Measurements from ENCODE around the gene CHMP3. TPM values are rescaled to one million over a fixed set of nuclear protein-coding genes. Genes with fewer than 3 reads are reported as not detected.
"Not testable (repeated sequence)": the region's sequence is repeated elsewhere in the genome, so short reads cannot be mapped to it uniquely, and the experiment has no call there.

The CHMP3 gene
- total and polyA plus RNA-seq, 5 donors, result 89.7 to 164 (median 148) TPM

- H3K9me3 ChIP-seq (ENCODE audit: control insufficient read depth, low read length); intact Hi-C loops (cut with DNase I); H3K27ac ChIP-seq (ENCODE audit: low read length); H3K4me1 ChIP-seq (ENCODE audit: control insufficient read depth, insufficient read depth, low read length); ATAC-seq; H3K27me3 ChIP-seq (ENCODE audit: control insufficient read depth, insufficient read depth); H3K4me3 ChIP-seq (ENCODE audit: low read length): not testable (repeated sequence)
- DNase-seq, result peak; percentile 10 to 51 (median 32)
- 98% methylated on average over 31 of the region's 31 CpGs for WGBS
These were observed 13.8 kb downstream of the CHMP3 start for GRCh38 chr2:86549440-86549839.

DNA sequence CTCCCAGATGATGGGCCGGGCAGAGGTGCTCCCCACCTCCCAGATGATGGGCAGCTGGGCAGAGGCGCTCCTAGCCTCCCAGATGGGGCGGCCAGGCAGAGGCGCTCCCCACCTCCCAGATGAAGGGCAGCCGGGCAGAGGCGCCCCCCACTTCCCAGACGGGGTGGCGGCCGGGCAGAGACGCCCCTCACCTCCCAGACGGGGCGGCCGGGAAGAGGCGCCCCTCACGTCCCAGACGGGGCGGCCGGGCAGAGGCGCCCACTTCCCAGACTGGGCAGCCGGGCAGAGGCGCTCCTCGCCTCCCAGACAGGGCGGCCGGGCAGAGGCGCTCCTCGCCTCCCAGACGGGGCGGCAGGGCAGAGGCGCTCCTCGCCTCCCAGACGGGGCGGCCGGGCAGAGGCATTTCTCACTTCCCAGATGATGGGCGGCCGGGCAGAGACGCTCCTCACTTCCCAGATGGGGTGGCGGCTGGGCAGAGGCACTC lies 14.3 kb downstream of the CHMP3 start:
- H3K9me3 ChIP-seq (ENCODE audit: control insufficient read depth, low read length); H3K27ac ChIP-seq (ENCODE audit: low read length); H3K4me3 ChIP-seq (ENCODE audit: low read length); intact Hi-C loops (cut with DNase I); ATAC-seq; H3K27me3 ChIP-seq (ENCODE audit: control insufficient read depth, insufficient read depth); H3K4me1 ChIP-seq (ENCODE audit: control insufficient read depth, insufficient read depth, low read length): not testable (repeated sequence)
- 93% methylated on average over 37 of the region's 37 CpGs for WGBS
- peak in 2 of 3 donors; percentile 29 to 55 for DNase-seq

DNA sequence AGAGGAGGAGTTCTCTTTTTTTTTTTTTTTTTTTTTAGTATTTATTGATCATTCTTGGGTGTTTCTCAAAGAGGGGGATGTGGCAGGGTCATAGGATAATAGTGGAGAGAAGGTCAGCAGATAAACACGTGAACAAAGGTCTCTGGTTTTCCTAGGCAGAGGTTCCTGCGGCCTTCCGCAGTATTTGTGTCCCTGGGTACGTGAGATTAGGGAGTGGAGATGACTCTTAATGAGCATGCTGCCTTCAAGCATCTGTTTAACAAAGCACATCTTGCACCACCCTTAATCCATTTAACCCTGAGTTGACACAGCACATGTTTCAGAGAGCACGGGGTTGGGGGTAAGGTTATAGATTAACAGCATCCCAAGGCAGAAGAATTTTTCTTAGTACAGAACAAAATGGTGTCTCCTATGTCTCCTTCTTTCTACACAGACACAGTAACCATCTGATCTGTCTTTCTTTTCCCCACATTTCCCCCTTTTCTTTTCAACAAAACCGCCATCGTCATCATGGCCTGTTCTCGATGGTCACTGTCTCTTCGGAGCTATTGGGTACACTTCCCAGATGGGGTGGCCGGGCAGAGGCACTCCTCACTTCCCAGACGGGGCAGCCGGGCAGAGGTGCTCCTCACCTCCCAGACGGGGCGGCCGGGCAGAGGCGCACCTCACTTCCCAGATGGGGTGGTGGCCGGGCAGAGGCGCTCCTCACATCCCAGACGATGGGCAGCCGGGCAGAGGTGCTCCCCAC lies 14.9 kb downstream of the CHMP3 start:
- 98% methylated on average over 19 of the region's 20 CpGs for WGBS

DNA sequence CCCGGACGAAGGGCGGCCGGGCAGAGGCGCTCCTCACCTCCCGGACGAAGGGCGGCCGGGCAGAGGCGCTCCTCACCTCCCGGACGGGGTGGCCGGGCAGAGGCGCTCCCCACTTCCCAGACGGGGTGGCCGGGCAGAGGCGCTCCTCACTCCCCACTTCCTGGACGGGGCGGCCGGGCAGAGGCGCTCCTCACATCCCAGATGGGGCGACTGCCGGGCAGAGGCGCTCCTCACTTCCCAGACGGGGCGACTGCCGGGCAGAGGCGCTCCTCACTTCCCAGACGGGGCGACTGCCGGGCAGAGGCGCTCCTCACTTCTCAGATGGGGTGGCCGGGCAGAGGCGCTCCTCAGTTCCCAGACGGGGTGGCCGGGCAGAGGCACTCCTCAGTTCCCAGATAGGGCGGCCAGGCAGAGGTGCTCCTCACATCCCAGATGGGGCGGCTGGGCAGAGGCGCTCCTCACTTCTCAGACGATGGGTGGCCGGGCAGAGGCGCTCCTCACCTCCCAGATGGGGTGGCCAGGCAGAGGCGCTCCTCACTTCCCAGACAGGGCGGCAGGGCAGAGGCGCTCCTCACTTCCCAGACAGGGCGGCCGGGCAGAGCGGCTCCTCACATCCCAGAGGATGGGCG lies 17.8 kb downstream of the CHMP3 start:
- intact Hi-C loops (cut with DNase I); H3K9me3 ChIP-seq (ENCODE audit: control insufficient read depth, low read length); H3K4me3 ChIP-seq (ENCODE audit: low read length); H3K27me3 ChIP-seq (ENCODE audit: control insufficient read depth, insufficient read depth); H3K4me1 ChIP-seq (ENCODE audit: control insufficient read depth, insufficient read depth, low read length); H3K27ac ChIP-seq (ENCODE audit: low read length); ATAC-seq: not testable (repeated sequence)
- 96% methylated on average over 45 of the region's 49 CpGs for WGBS
- DNase-seq, result peak in 2 of 3 donors; percentile 41 to 56

More for the DNA sequence above, 14.9 kb downstream of the CHMP3 start:
- H3K27ac ChIP-seq (ENCODE audit: low read length); H3K27me3 ChIP-seq (ENCODE audit: control insufficient read depth, insufficient read depth); H3K4me1 ChIP-seq (ENCODE audit: control insufficient read depth, insufficient read depth, low read length); H3K4me3 ChIP-seq (ENCODE audit: low read length); intact Hi-C loops (cut with DNase I); ATAC-seq; H3K9me3 ChIP-seq (ENCODE audit: control insufficient read depth, low read length): not testable (repeated sequence)
- DNase-seq, result peak in 2 of 3 donors; percentile 9 to 41

GRCh38 chr2:86544278-86545099 lies 18.8 kb downstream of the CHMP3 start:
- H3K27me3 ChIP-seq (ENCODE audit: control insufficient read depth, insufficient read depth); H3K4me1 ChIP-seq (ENCODE audit: control insufficient read depth, insufficient read depth, low read length); H3K9me3 ChIP-seq (ENCODE audit: control insufficient read depth, low read length); ATAC-seq; H3K27ac ChIP-seq (ENCODE audit: low read length); H3K4me3 ChIP-seq (ENCODE audit: low read length); intact Hi-C loops (cut with DNase I): not testable (repeated sequence)
- peak in 1 of 3 donors; percentile 39 for DNase-seq
- 94% methylated on average over 21 of the region's 32 CpGs for WGBS

DNA sequence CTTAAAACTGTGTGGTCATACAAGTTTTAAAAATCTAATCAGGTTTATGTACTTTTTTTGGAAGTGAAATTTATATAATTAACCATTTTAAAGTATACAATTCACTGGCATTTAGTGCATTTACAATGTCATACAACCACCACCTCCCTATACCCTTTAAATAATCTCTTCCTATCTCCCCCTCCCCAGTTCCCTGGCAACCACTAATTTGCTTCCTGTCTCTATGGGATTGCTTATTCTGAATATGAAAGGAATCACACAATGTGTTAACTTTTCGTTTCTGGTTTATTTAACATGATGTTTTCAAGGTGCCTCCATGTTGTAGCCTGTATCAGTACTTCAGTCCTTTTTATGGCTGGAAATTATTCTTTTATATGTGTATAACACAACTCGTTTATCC lies 19.4 kb downstream of the CHMP3 start:
- intact Hi-C loops (cut with DNase I), result no loop called here
- H3K4me1 ChIP-seq (ENCODE audit: control insufficient read depth, insufficient read depth, low read length), result peaks cover 2% of the 10 kb centered on the region
- H3K27ac ChIP-seq (ENCODE audit: low read length), result no peak overlapping the region
- WGBS, result 75% methylated on average over 2 of the region's 2 CpGs
- H3K27me3 ChIP-seq (ENCODE audit: control insufficient read depth, insufficient read depth), result no peaks in the 10 kb centered on the region
- no peaks in the 10 kb centered on the region for H3K9me3 ChIP-seq (ENCODE audit: control insufficient read depth, low read length)
- H3K4me3 ChIP-seq (ENCODE audit: low read length), result no peak overlapping the region
- no peak for ATAC-seq
- DNase-seq, result no peak

- ATAC-seq (no peak), DNase-seq (no peak)
- Histone ChIP-seq H3K9me3 (ENCODE audit: control insufficient read depth, low read length) (no peaks in the 10 kb centered on the region), H3K4me1 (ENCODE audit: control insufficient read depth, insufficient read depth, low read length) (peaks cover 2% of the 10 kb centered on the region), H3K27me3 (ENCODE audit: control insufficient read depth, insufficient read depth) (no peaks in the 10 kb centered on the region), H3K4me3 (ENCODE audit: low read length) (no peak overlapping the region), H3K27ac (ENCODE audit: low read length) (no peak overlapping the region)
- 55% methylated on average over 2 of the region's 2 CpGs for WGBS
- intact Hi-C loops (cut with DNase I), result no loop called here
These were observed 19.9 kb downstream of the CHMP3 start for GRCh38 chr2:86543335-86543734.

- no peaks in the 10 kb centered on the region for H3K9me3 ChIP-seq (ENCODE audit: control insufficient read depth, low read length)
- DNase-seq (no peak), ATAC-seq (no peak)
- no peaks in the 10 kb centered on the region for H3K27me3 ChIP-seq (ENCODE audit: control insufficient read depth, insufficient read depth)
- no peak overlapping the region for H3K27ac ChIP-seq (ENCODE audit: low read length)
- intact Hi-C loops (cut with DNase I), result no loop called here
- 53% methylated on average over 1 of the region's 1 CpG for WGBS
- H3K4me1 ChIP-seq (ENCODE audit: control insufficient read depth, insufficient read depth, low read length), result peaks cover 2% of the 10 kb centered on the region
- no peak overlapping the region for H3K4me3 ChIP-seq (ENCODE audit: low read length)
These were observed 20.4 kb downstream of the CHMP3 start for GRCh38 chr2:86542814-86543213.

DNA sequence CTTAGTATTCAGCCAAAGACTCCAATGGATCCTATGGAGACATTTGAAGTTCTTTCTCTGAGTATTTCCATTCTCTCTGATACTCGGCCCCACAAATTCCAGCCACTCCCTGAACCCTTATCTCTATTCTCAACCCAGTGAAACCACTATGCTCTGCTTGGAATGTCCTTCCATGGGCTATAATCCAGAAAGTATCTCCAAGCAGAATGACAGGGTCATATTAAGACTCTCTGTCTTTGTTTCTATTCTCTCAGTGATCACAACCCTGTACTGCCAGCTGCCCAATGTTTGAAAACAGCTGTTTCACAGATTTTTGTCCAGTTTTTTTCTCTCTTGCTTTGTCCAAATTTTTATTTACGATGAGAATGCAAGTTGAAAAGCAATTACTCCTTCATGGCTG lies 21.9 kb downstream of the CHMP3 start:
- Histone ChIP-seq H3K27ac (ENCODE audit: low read length) (no peak overlapping the region), H3K9me3 (ENCODE audit: control insufficient read depth, low read length) (no peaks in the 10 kb centered on the region), H3K4me3 (ENCODE audit: low read length) (no peak overlapping the region), H3K4me1 (ENCODE audit: control insufficient read depth, insufficient read depth, low read length) (peaks cover 2% of the 10 kb centered on the region), H3K27me3 (ENCODE audit: control insufficient read depth, insufficient read depth) (no peaks in the 10 kb centered on the region)
- ATAC-seq (peak; percentile 83 to 86), DNase-seq (no peak)
- WGBS, result 33% methylated on average over 2 of the region's 2 CpGs
- intact Hi-C loops (cut with DNase I), result no loop called here

GRCh38 chr2:86533589-86533988 lies 29.7 kb downstream of the CHMP3 start:
- no peaks in the 10 kb centered on the region for H3K4me1 ChIP-seq (ENCODE audit: control insufficient read depth, insufficient read depth, low read length)
- no peaks in the 10 kb centered on the region for H3K9me3 ChIP-seq (ENCODE audit: control insufficient read depth, low read length)
- no peaks in the 10 kb centered on the region for H3K27me3 ChIP-seq (ENCODE audit: control insufficient read depth, insufficient read depth)
- no peak overlapping the region for H3K4me3 ChIP-seq (ENCODE audit: low read length)
- no peak for ATAC-seq
- WGBS, result 99% methylated on average over 3 of the region's 3 CpGs
- intact Hi-C loops (cut with DNase I), result no loop called here
- DNase-seq, result no peak
- no peak overlapping the region for H3K27ac ChIP-seq (ENCODE audit: low read length)
